Endothelial cell (in vitro differentiated cells): Measurements from ENCODE around the gene POLE. TPM values are rescaled to one million over a fixed set of nuclear protein-coding genes. Genes with fewer than 3 reads are reported as not detected.
A peak's percentile ranks its signal among the peaks of the same experiment; 100 is the strongest.

Source experiments
- DNase-seq: peaks from one replicate; pipeline ENCODE4 v3.0.0; 2021; ENCODE audit warnings: low spot score
- H3K27ac Mint-ChIP-seq: one replicate; pipeline ENCODE4 v1.8.0; 2021; ENCODE audit warnings: mixed read lengths, inconsistent platforms; ENCODE audit not compliant: unreplicated experiment
- H3K27me3 Mint-ChIP-seq: one replicate; pipeline ENCODE4 v1.8.0; 2021; ENCODE audit warnings: mild to moderate bottlenecking, moderate library complexity, mixed read lengths, inconsistent platforms; ENCODE audit not compliant: unreplicated experiment
- H3K36me3 Mint-ChIP-seq: one replicate; pipeline ENCODE4 v1.8.0; 2021; ENCODE audit warnings: mild to moderate bottlenecking, low read depth, mixed read lengths, inconsistent platforms; ENCODE audit not compliant: unreplicated experiment
- H3K4me1 Mint-ChIP-seq: one replicate; pipeline ENCODE4 v1.8.0; 2021; ENCODE audit warnings: mild to moderate bottlenecking, mixed read lengths, inconsistent platforms; ENCODE audit not compliant: unreplicated experiment
- H3K4me3 Mint-ChIP-seq: one replicate; pipeline ENCODE4 v1.8.0; 2021; ENCODE audit warnings: mild to moderate bottlenecking, mixed read lengths, inconsistent platforms; ENCODE audit not compliant: unreplicated experiment
- H3K9me3 Mint-ChIP-seq: one replicate; pipeline ENCODE4 v1.8.0; 2021; ENCODE audit warnings: mixed read lengths, inconsistent platforms; ENCODE audit not compliant: unreplicated experiment
- total RNA-seq: library from RNA; stranded (reverse); fragmentation: NEBNext Ultra II Directional; extraction: Animal tissue kit (Norgen Biotek cat#: 25700); gene quantifications from one replicate; pipeline ENCODE4 v1.2.1, GENCODE V29; 2021; ENCODE audit not compliant: unreplicated experiment
- TF ChIP-seq, protein P1 (sequence below): fragments of 200-600 bp; sonication (generic); IDR thresholded peaks from one replicate; pipeline ENCODE4 v1.5.0; 2021; ENCODE audit warnings: antibody characterized with exemption; ENCODE audit not compliant: unreplicated experiment

POLE gene
- total RNA-seq, 1 donor from 2014 or later: 137 TPM

DNA sequence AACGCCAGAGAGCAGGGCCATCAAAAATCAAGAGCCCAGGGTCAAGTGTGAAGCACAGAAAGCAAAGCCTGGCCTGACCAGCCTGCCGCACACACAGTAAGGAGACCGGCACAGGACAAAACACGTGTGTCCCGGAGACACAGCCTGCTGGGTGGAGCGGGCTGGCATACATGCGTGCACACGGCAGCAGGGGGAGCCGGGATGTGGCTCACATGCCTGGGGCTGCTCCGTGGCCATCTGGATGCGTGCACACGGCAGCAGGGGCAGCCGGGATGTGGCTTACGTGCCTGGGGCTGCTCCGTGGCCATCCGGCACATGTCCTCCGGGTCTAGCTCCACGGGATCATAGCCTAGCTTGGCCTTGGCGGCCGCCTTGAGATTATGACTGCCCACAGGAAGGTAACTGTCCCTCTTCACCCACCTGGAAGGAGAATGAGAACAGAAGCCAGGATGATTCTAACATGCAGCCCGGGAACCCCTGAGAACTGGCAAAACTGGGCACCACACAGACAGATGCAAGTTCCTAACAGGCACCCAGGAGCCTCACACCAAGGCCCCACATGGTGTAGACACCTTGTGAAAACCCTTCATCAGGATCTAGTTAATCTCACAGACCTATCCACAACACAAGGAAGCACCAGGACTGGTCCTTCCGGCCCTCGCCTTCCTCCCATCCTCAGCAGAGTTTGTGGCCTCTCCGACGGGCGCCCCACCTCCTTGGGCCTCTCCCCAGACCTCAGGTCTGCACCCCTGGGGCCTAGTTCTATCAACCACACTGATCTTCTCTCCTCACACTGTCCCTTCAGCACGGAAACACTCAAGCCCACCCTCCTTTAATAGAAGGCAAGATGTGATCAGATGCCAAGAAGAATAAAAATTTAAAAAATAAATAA, 13.6 kb downstream of the POLE start:
- H3K27ac Mint-ChIP-seq: peak overlapping the region; percentile 50

DNA sequence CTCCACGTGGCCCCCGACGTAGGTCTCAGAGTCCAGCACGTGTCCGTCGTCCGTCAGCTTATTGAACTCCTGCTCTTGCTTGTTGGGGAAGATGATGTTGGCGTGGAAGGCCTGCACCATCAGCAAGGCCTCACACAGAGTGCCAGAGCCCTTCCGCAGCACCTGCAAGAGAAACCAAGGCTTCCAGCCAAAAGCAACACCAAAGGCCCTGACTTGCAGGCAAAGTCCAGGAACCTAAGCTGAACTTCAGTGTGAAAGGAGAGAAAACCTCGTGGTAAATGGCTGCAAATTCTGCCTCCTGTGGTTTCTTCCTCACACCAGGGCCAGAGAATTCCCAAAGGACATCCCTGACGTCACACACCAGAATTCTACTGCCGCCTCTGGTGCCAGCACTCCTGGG, 14.5 kb downstream of the POLE start:
- Mint-ChIP-seq H3K4me3 (no peak overlapping the region), H3K36me3 (peaks cover 50% of the 10 kb centered on the region), H3K27me3 (peaks cover 9% of the 10 kb centered on the region), H3K27ac (no peak overlapping the region), H3K4me1 (peaks cover 18% of the 10 kb centered on the region), H3K9me3 (no peaks in the 10 kb centered on the region)
- no peak for DNase-seq
- TF ChIP-seq, protein P1, sequence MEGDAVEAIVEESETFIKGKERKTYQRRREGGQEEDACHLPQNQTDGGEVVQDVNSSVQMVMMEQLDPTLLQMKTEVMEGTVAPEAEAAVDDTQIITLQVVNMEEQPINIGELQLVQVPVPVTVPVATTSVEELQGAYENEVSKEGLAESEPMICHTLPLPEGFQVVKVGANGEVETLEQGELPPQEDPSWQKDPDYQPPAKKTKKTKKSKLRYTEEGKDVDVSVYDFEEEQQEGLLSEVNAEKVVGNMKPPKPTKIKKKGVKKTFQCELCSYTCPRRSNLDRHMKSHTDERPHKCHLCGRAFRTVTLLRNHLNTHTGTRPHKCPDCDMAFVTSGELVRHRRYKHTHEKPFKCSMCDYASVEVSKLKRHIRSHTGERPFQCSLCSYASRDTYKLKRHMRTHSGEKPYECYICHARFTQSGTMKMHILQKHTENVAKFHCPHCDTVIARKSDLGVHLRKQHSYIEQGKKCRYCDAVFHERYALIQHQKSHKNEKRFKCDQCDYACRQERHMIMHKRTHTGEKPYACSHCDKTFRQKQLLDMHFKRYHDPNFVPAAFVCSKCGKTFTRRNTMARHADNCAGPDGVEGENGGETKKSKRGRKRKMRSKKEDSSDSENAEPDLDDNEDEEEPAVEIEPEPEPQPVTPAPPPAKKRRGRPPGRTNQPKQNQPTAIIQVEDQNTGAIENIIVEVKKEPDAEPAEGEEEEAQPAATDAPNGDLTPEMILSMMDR: no peak

More for the DNA sequence above, 13.6 kb downstream of the POLE start:
- Mint-ChIP-seq H3K9me3 (no peaks in the 10 kb centered on the region), H3K27me3 (peaks cover 9% of the 10 kb centered on the region), H3K4me1 (peaks cover 18% of the 10 kb centered on the region), H3K36me3 (peaks cover 49% of the 10 kb centered on the region), H3K4me3 (peak overlapping the region; percentile 74)
- TF ChIP-seq, protein P1: no peak
- DNase-seq: no peak

DNA sequence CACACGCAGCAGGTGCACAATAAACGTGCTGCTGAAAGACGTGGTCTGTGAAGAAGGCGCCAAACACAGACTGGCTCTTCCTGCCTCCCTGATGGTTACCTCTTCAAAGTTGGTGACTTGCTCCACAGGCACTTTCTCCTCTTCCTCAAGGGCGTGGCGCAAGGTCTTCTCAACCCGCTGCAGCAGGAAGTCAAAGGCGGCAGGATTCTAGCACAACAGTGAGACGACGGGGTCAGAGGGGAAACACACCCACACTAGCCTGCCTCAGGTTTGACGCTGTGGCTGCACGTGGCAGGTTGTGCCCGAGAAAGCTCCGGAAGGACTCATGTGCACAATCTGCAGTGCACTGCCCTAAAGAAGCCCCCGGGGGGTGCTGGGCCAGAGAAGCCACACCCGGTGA, 15.0 kb downstream of the POLE start:
- TF ChIP-seq, protein P1: no peak
- DNase-seq: no peak
- Mint-ChIP-seq H3K27me3 (peaks cover 9% of the 10 kb centered on the region), H3K36me3 (peaks cover 49% of the 10 kb centered on the region), H3K4me3 (peak overlapping the region; percentile 47), H3K27ac (peak overlapping the region; percentile 30), H3K4me1 (peaks cover 18% of the 10 kb centered on the region), H3K9me3 (no peaks in the 10 kb centered on the region)

DNA sequence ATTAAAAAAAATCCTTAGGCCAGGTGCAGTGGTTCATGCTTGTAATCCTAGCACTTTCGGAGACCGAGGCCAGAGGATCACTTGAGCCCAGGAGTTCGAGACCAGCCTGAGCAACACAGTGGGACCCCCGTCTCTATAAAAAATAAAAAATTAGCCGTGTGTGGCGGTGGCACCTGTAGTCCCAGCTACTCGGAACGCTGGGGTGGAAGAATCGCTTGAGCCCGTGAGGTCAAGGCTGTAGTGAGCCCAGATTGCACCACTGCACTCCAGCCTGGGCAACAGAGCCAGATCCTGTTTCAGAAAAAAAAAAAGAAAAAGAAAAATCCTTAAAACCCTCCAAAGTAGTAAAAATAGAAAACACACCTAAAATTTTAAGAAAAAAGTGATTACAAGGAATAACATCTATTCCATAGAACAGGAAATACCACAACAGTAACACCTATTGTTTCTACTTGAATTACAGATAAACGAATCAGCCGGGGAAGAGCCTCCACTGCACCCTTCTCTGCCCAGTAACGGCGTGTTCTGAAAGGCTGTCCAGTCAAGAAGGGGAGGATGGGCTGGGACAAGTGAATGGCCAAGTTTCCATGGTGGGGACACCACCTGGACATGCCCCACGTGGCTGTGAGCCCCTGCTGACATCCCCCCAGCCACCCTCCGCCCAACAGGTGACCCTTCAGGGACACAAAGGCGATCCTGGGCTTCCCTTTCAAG, 17.8 kb downstream of the POLE start:
- H3K4me1 Mint-ChIP-seq: peaks cover 25% of the 10 kb centered on the region
- peak overlapping the region; percentile 42 for H3K4me3 Mint-ChIP-seq
- no peak overlapping the region for H3K27ac Mint-ChIP-seq
- no peaks in the 10 kb centered on the region for H3K9me3 Mint-ChIP-seq
- DNase-seq: no peak
- peaks cover 3% of the 10 kb centered on the region for H3K27me3 Mint-ChIP-seq
- H3K36me3 Mint-ChIP-seq: peaks cover 48% of the 10 kb centered on the region
- TF ChIP-seq, protein P1: no peak
